MM.1S (cell line): ENCODE measurements around the gene ADAMTS15.

Experiments
- DNase-seq: peaks from one replicate; pipeline ENCODE4 v3.0.0-alpha.2; 2015
- H2AFZ ChIP-seq: fragments of 300-600 bp; sonication (generic); 2 replicates; pipeline ENCODE4 v1.6.0; 2016; ENCODE audit warnings: antibody characterized with exemption, low read length
- H3F3A ChIP-seq: fragments of 300-600 bp; sonication (generic); 2 replicates; pipeline ENCODE4 v1.6.1; 2016; ENCODE audit warnings: mild to moderate bottlenecking, antibody characterized with exemption, low read length, moderate library complexity, mixed read lengths; ENCODE audit not compliant: insufficient read depth
- H3K27ac ChIP-seq: fragments of 300-600 bp; sonication (generic); 2 replicates; pipeline ENCODE4 v1.5.1; 2016; ENCODE audit warnings: mild to moderate bottlenecking, low read length
- H3K27me3 ChIP-seq: fragments of 300-600 bp; sonication (generic); replicated peaks from 2 replicates; pipeline ENCODE4 v1.6.0; 2016; ENCODE audit warnings: low read length; ENCODE audit not compliant: insufficient read depth
- H3K36me3 ChIP-seq: fragments of 300-600 bp; sonication (generic); replicated peaks from 2 replicates; pipeline ENCODE4 v1.6.1; 2016; ENCODE audit warnings: mild to moderate bottlenecking, low read length, mixed read lengths; ENCODE audit not compliant: insufficient read depth
- H3K4me1 ChIP-seq: fragments of 300-600 bp; sonication (generic); 2 replicates; pipeline ENCODE4 v1.6.1; 2016; ENCODE audit warnings: low read length, mixed read lengths
- H3K4me2 ChIP-seq: fragments of 300-600 bp; sonication (generic); 2 replicates; pipeline ENCODE4 v1.6.0; 2016; ENCODE audit warnings: low read depth, low read length
- H3K4me3 ChIP-seq: fragments of 300-600 bp; sonication (generic); 2 replicates; pipeline ENCODE4 v1.5.1; 2016; ENCODE audit warnings: low read length, mixed read lengths
- H3K79me2 ChIP-seq: fragments of 300-600 bp; sonication (generic); 2 replicates; pipeline ENCODE4 v1.6.1; 2016; ENCODE audit warnings: mixed run types, low read length, mixed read lengths
- H3K9ac ChIP-seq: fragments of 300-600 bp; sonication (generic); 2 replicates; pipeline ENCODE4 v1.6.1; 2016; ENCODE audit warnings: low read length, mixed read lengths
- H3K9me2 ChIP-seq: fragments of 300-600 bp; sonication (generic); replicated peaks from 2 replicates; pipeline ENCODE4 v1.6.1; 2016; ENCODE audit warnings: mild to moderate bottlenecking, low read length, mixed read lengths; ENCODE audit not compliant: insufficient read depth
- H3K9me3 ChIP-seq: fragments of 300-600 bp; sonication (generic); replicated peaks from 2 replicates; pipeline ENCODE4 v1.6.1; 2016; ENCODE audit warnings: mild to moderate bottlenecking, low read length, mixed read lengths; ENCODE audit not compliant: insufficient read depth
- H4K20me1 ChIP-seq: fragments of 300-600 bp; sonication (generic); 2 replicates; pipeline ENCODE4 v1.6.1; 2016; ENCODE audit warnings: mild to moderate bottlenecking, low read length, moderate library complexity, mixed read lengths; ENCODE audit not compliant: insufficient read depth
- EZH2 ChIP-seq: fragments of 300-600 bp; sonication (generic); optimal IDR thresholded peaks from 2 replicates; pipeline ENCODE3; 2017; ENCODE audit warnings: low read depth, mild to moderate bottlenecking, antibody characterized with exemption, low read length, mixed read lengths
- EZH2phosphoT487 ChIP-seq: fragments of 300-600 bp; sonication (generic); IDR thresholded peaks from 2 replicates; pipeline ENCODE4 v1.6.1; 2018; ENCODE audit warnings: antibody characterized with exemption, low read length
- TF ChIP-seq, protein P1 (sequence below): fragments of 300-600 bp; sonication (generic); IDR thresholded peaks from 2 replicates; pipeline ENCODE4 v1.5.1; 2016; ENCODE audit warnings: antibody characterized with exemption, low read length, mixed read lengths

Gene ADAMTS15, protein sequence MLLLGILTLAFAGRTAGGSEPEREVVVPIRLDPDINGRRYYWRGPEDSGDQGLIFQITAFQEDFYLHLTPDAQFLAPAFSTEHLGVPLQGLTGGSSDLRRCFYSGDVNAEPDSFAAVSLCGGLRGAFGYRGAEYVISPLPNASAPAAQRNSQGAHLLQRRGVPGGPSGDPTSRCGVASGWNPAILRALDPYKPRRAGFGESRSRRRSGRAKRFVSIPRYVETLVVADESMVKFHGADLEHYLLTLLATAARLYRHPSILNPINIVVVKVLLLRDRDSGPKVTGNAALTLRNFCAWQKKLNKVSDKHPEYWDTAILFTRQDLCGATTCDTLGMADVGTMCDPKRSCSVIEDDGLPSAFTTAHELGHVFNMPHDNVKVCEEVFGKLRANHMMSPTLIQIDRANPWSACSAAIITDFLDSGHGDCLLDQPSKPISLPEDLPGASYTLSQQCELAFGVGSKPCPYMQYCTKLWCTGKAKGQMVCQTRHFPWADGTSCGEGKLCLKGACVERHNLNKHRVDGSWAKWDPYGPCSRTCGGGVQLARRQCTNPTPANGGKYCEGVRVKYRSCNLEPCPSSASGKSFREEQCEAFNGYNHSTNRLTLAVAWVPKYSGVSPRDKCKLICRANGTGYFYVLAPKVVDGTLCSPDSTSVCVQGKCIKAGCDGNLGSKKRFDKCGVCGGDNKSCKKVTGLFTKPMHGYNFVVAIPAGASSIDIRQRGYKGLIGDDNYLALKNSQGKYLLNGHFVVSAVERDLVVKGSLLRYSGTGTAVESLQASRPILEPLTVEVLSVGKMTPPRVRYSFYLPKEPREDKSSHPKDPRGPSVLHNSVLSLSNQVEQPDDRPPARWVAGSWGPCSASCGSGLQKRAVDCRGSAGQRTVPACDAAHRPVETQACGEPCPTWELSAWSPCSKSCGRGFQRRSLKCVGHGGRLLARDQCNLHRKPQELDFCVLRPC

DNA sequence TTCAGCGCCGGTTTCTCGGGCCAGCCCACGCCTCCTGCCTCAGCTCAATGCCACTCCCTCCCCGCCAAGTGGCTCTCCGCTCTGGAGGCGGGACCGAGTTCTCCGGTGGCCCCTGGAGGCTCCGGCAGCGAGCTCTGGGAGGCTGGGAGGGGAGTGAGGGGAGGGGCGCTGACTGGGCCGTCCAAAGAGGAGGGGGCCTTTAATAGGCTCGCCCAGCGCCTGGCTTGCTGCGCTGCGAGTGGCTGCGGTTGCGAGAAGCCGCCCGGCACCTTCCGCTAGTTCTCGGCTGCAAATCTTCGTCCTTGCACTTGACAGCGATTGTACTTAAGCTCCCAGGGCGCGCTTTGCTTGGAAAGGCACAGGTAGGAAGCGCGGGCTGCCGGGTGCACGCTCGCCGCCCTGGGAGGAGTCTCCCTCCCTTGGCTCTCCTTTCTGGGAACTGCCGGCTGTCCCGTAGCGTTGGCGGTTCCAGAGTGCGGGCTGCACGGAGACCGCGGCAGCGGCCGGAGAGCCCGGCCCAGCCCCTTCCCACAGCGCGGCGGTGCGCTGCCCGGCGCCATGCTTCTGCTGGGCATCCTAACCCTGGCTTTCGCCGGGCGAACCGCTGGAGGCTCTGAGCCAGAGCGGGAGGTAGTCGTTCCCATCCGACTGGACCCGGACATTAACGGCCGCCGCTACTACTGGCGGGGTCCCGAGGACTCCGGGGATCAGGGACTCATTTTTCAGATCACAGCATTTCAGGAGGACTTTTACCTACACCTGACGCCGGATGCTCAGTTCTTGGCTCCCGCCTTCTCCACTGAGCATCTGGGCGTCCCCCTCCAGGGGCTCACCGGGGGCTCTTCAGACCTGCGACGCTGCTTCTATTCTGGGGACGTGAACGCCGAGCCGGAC, at the start of gene ADAMTS15:
TSS of gene ADAMTS15 (plus strand) at position 230 of the 894 bp plus-strand sequence. CDS start at position 559, 329 bp downstream.
- Histone ChIP-seq H3K27ac (peak within 1 kb of the TSS; percentile 21; the same call in 1 of the 2 replicates), H3K36me3 (no peaks in the 10 kb centered on the region), H3K9me3 (no peaks in the 10 kb centered on the region), H3K9me2 (no peaks in the 10 kb centered on the region), H3K79me2 (peaks cover 7% of the 10 kb centered on the region; the same call in 1 of the 2 replicates), H3K4me2 (peak within 1 kb of the TSS; percentile 95), H2AFZ (peak within 1 kb of the TSS; percentile 92), H3K4me3 (peak within 1 kb of the TSS; percentile 80), H4K20me1 (no peaks in the 10 kb centered on the region), H3K27me3 (no peaks in the 10 kb centered on the region), H3K9ac (peak within 1 kb of the TSS; percentile 53; the same call in 1 of the 2 replicates), H3K4me1 (no peaks in the 10 kb centered on the region), H3F3A (peaks cover 7% of the 10 kb centered on the region; the same call in 1 of the 2 replicates)
- TF ChIP-seq EZH2: no peak
- TF ChIP-seq EZH2phosphoT487: no peak
- TF ChIP-seq, protein P1, sequence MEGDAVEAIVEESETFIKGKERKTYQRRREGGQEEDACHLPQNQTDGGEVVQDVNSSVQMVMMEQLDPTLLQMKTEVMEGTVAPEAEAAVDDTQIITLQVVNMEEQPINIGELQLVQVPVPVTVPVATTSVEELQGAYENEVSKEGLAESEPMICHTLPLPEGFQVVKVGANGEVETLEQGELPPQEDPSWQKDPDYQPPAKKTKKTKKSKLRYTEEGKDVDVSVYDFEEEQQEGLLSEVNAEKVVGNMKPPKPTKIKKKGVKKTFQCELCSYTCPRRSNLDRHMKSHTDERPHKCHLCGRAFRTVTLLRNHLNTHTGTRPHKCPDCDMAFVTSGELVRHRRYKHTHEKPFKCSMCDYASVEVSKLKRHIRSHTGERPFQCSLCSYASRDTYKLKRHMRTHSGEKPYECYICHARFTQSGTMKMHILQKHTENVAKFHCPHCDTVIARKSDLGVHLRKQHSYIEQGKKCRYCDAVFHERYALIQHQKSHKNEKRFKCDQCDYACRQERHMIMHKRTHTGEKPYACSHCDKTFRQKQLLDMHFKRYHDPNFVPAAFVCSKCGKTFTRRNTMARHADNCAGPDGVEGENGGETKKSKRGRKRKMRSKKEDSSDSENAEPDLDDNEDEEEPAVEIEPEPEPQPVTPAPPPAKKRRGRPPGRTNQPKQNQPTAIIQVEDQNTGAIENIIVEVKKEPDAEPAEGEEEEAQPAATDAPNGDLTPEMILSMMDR: no peak
- DNase-seq: peak; percentile 91

DNA sequence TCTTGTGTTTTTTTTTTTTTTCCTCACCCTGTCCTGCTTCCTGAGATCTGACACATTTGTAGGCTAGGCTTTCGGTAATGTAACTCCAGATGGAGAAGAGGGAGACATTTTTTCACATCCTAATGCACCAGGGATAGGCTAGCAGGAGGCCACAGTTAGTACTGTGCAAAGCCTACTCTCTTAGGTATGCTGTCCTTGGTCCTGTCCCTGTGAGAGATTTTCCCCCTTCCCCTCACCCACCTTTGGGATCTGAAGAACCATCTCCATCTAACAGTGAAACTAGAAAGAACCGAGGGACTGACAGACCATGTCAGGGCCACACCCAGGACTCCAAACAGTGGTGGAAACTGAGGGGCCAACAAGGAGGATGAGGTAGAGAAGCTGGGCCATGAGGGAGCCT, 49.2 kb upstream of the ADAMTS15 start:
- Histone ChIP-seq H3K9me2 (no peaks in the 10 kb centered on the region), H3K79me2 (no peaks in the 10 kb centered on the region), H3K4me1 (no peaks in the 10 kb centered on the region), H3K36me3 (no peaks in the 10 kb centered on the region), H3K4me2 (no peak overlapping the region), H3K9ac (no peak overlapping the region), H3K9me3 (no peaks in the 10 kb centered on the region), H4K20me1 (no peaks in the 10 kb centered on the region), H3F3A (no peaks in the 10 kb centered on the region), H2AFZ (no peak overlapping the region), H3K4me3 (no peak overlapping the region), H3K27ac (no peak overlapping the region), H3K27me3 (no peaks in the 10 kb centered on the region)
- no peak for TF ChIP-seq EZH2phosphoT487
- TF ChIP-seq, protein P1: no peak
- no peak for TF ChIP-seq EZH2
- DNase-seq: no peak

DNA sequence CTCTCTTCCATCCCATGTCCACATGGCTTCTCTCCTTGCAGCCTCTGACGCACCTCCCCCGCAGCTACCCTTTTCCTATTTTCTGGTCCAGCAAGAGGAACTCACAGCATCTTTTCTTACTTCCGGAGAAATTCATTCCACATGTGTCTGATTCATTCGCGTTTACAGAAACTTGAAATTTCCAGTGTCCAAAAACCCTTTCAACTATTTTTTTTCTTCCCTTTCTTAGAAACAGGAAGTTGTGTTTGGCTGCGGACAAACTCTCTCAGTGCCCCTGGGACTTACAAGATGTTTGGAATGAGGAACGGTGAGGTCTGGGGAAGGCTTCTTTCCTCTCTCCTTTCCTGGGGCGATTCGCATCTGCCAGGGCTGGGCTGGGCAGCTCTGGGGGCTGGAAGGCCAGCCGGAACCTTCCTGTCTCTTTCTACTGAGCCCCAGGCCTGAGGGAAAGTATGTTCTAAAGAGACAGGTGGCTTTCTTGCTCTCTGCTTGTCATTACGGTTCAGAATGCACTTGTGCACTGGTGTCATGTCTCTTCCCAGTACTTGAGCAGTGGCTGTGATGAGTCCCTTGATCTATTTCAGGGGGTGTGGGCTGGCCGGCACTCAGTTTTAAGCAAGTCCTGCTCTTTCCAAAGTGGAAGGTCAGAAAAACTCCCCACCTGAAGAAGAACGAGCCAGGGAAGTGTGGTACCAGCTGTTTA, 47.5 kb upstream of the ADAMTS15 start:
- H2AFZ ChIP-seq: no peak overlapping the region

More for the DNA sequence above, 47.5 kb upstream of the ADAMTS15 start:
- no peaks in the 10 kb centered on the region for H4K20me1 ChIP-seq
- no peaks in the 10 kb centered on the region for H3K27me3 ChIP-seq
- no peaks in the 10 kb centered on the region for H3K36me3 ChIP-seq
- no peaks in the 10 kb centered on the region for H3K79me2 ChIP-seq
- H3K9me2 ChIP-seq: no peaks in the 10 kb centered on the region
- H3K4me1 ChIP-seq: no peaks in the 10 kb centered on the region
- no peaks in the 10 kb centered on the region for H3K9me3 ChIP-seq
- TF ChIP-seq, protein P1: no peak
- TF ChIP-seq EZH2 (no peak), EZH2phosphoT487 (no peak)
- H3K9ac ChIP-seq: no peak overlapping the region
- no peak overlapping the region for H3K4me2 ChIP-seq
- no peak for DNase-seq
- H3F3A ChIP-seq: no peaks in the 10 kb centered on the region
- H3K27ac ChIP-seq: no peak overlapping the region
- H3K4me3 ChIP-seq: no peak overlapping the region
